ENCODE data around the gene MEF2A. TPM values are rescaled to one million over a fixed set of nuclear protein-coding genes. Genes with fewer than 3 reads are reported as not detected.

The MEF2A gene
- total RNA-seq, 1 experiment from 2014 or later = 30.7 TPM

DNA sequence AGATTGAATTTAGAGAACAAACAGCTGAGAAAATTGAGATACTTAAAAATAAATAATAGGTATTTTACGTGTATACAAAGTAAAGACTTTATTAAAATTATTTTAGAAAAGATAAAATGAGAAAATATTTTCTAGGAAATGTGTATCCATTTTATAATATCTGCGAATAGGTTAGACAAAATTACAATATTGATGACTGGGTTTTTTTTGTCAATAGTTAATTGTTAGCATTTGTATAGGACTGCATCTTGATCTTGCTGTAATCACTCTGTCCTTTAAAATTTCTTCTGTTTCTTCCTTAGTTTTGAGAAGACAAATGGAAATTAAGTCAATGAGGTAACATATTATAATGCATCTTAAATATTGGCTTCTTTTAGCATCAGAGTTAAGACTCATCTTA, 50.3 kb downstream of the MEF2A start:
- no peak overlapping the region for H3K27ac Mint-ChIP-seq
- CTCF ChIA-PET = interaction anchor here (1.0 kb wide), 1 partner anchor 87 kb away, joined by 3 read pairs; no protein-coding TSS in a partner anchor

More for the DNA sequence above, 50.3 kb downstream of the MEF2A start:
- Mint-ChIP-seq H3K4me3 (no peak overlapping the region), H3K9me3 (no peaks in the 10 kb centered on the region), H3K27me3 (ENCODE audit: low read depth) (no peaks in the 10 kb centered on the region), H3K36me3 (no peaks in the 10 kb centered on the region), H3K4me1 (peaks cover 79% of the 10 kb centered on the region)
- DNase-seq (ENCODE audit: low spot score) = no peak
- TF ChIP-seq TEAD1 (CRISPR knock-in tag; IDR thresholded peaks at IDR 0.05) (no peak), IRF2 (CRISPR knock-in tag; IDR thresholded peaks at IDR 0.05; ENCODE audit: borderline replicate concordance, low read depth) (no peak), ZBTB21 (CRISPR knock-in tag; IDR thresholded peaks at IDR 0.05; ENCODE audit: borderline replicate concordance) (no peak), SP1 (CRISPR knock-in tag; conservative IDR thresholded peaks at IDR 0.05) (no peak), GTF2I (CRISPR knock-in tag; conservative IDR thresholded peaks at IDR 0.05) (no peak)
- TF ChIP-seq, protein P1, sequence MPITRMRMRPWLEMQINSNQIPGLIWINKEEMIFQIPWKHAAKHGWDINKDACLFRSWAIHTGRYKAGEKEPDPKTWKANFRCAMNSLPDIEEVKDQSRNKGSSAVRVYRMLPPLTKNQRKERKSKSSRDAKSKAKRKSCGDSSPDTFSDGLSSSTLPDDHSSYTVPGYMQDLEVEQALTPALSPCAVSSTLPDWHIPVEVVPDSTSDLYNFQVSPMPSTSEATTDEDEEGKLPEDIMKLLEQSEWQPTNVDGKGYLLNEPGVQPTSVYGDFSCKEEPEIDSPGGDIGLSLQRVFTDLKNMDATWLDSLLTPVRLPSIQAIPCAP (CRISPR knock-in tag; IDR thresholded peaks at IDR 0.05) = no peak
- TF ChIP-seq, protein P2, sequence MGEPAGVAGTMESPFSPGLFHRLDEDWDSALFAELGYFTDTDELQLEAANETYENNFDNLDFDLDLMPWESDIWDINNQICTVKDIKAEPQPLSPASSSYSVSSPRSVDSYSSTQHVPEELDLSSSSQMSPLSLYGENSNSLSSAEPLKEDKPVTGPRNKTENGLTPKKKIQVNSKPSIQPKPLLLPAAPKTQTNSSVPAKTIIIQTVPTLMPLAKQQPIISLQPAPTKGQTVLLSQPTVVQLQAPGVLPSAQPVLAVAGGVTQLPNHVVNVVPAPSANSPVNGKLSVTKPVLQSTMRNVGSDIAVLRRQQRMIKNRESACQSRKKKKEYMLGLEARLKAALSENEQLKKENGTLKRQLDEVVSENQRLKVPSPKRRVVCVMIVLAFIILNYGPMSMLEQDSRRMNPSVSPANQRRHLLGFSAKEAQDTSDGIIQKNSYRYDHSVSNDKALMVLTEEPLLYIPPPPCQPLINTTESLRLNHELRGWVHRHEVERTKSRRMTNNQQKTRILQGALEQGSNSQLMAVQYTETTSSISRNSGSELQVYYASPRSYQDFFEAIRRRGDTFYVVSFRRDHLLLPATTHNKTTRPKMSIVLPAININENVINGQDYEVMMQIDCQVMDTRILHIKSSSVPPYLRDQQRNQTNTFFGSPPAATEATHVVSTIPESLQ (CRISPR knock-in tag; IDR thresholded peaks at IDR 0.05) = no peak
- TF ChIP-seq, protein P3, sequence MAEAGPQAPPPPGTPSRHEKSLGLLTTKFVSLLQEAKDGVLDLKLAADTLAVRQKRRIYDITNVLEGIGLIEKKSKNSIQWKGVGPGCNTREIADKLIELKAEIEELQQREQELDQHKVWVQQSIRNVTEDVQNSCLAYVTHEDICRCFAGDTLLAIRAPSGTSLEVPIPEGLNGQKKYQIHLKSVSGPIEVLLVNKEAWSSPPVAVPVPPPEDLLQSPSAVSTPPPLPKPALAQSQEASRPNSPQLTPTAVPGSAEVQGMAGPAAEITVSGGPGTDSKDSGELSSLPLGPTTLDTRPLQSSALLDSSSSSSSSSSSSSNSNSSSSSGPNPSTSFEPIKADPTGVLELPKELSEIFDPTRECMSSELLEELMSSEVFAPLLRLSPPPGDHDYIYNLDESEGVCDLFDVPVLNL (CRISPR knock-in tag; IDR thresholded peaks at IDR 0.05; ENCODE audit: borderline replicate concordance, low read depth) = no peak
- TF ChIP-seq, protein P4, sequence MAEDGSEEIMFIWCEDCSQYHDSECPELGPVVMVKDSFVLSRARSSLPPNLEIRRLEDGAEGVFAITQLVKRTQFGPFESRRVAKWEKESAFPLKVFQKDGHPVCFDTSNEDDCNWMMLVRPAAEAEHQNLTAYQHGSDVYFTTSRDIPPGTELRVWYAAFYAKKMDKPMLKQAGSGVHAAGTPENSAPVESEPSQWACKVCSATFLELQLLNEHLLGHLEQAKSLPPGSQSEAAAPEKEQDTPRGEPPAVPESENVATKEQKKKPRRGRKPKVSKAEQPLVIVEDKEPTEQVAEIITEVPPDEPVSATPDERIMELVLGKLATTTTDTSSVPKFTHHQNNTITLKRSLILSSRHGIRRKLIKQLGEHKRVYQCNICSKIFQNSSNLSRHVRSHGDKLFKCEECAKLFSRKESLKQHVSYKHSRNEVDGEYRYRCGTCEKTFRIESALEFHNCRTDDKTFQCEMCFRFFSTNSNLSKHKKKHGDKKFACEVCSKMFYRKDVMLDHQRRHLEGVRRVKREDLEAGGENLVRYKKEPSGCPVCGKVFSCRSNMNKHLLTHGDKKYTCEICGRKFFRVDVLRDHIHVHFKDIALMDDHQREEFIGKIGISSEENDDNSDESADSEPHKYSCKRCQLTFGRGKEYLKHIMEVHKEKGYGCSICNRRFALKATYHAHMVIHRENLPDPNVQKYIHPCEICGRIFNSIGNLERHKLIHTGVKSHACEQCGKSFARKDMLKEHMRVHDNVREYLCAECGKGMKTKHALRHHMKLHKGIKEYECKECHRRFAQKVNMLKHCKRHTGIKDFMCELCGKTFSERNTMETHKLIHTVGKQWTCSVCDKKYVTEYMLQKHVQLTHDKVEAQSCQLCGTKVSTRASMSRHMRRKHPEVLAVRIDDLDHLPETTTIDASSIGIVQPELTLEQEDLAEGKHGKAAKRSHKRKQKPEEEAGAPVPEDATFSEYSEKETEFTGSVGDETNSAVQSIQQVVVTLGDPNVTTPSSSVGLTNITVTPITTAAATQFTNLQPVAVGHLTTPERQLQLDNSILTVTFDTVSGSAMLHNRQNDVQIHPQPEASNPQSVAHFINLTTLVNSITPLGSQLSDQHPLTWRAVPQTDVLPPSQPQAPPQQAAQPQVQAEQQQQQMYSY (CRISPR knock-in tag; IDR thresholded peaks at IDR 0.05) = no peak
- TF ChIP-seq, protein P5, sequence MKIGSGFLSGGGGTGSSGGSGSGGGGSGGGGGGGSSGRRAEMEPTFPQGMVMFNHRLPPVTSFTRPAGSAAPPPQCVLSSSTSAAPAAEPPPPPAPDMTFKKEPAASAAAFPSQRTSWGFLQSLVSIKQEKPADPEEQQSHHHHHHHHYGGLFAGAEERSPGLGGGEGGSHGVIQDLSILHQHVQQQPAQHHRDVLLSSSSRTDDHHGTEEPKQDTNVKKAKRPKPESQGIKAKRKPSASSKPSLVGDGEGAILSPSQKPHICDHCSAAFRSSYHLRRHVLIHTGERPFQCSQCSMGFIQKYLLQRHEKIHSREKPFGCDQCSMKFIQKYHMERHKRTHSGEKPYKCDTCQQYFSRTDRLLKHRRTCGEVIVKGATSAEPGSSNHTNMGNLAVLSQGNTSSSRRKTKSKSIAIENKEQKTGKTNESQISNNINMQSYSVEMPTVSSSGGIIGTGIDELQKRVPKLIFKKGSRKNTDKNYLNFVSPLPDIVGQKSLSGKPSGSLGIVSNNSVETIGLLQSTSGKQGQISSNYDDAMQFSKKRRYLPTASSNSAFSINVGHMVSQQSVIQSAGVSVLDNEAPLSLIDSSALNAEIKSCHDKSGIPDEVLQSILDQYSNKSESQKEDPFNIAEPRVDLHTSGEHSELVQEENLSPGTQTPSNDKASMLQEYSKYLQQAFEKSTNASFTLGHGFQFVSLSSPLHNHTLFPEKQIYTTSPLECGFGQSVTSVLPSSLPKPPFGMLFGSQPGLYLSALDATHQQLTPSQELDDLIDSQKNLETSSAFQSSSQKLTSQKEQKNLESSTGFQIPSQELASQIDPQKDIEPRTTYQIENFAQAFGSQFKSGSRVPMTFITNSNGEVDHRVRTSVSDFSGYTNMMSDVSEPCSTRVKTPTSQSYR (CRISPR knock-in tag; IDR thresholded peaks at IDR 0.05) = no peak
- TF ChIP-seq, protein P6, sequence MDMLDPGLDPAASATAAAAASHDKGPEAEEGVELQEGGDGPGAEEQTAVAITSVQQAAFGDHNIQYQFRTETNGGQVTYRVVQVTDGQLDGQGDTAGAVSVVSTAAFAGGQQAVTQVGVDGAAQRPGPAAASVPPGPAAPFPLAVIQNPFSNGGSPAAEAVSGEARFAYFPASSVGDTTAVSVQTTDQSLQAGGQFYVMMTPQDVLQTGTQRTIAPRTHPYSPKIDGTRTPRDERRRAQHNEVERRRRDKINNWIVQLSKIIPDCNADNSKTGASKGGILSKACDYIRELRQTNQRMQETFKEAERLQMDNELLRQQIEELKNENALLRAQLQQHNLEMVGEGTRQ (CRISPR knock-in tag; IDR thresholded peaks at IDR 0.05) = no peak
- TF ChIP-seq, protein P7, sequence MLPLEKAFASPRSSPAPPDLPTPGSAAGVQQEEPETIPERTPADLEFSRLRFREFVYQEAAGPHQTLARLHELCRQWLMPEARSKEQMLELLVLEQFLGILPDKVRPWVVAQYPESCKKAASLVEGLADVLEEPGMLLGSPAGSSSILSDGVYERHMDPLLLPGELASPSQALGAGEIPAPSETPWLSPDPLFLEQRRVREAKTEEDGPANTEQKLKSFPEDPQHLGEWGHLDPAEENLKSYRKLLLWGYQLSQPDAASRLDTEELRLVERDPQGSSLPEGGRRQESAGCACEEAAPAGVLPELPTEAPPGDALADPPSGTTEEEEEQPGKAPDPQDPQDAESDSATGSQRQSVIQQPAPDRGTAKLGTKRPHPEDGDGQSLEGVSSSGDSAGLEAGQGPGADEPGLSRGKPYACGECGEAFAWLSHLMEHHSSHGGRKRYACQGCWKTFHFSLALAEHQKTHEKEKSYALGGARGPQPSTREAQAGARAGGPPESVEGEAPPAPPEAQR (CRISPR knock-in tag; IDR thresholded peaks at IDR 0.05) = no peak
- TF ChIP-seq, protein P8, sequence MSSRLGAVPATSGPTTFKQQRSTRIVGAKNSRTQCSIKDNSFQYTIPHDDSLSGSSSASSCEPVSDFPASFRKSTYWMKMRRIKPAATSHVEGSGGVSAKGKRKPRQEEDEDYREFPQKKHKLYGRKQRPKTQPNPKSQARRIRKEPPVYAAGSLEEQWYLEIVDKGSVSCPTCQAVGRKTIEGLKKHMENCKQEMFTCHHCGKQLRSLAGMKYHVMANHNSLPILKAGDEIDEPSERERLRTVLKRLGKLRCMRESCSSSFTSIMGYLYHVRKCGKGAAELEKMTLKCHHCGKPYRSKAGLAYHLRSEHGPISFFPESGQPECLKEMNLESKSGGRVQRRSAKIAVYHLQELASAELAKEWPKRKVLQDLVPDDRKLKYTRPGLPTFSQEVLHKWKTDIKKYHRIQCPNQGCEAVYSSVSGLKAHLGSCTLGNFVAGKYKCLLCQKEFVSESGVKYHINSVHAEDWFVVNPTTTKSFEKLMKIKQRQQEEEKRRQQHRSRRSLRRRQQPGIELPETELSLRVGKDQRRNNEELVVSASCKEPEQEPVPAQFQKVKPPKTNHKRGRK (CRISPR knock-in tag; IDR thresholded peaks at IDR 0.05; ENCODE audit: borderline replicate concordance) = no peak
- POLR2A ChIA-PET = no interaction called here
- ATAC-seq = no peak
